ENCODE results near the gene COL4A1. TPM values are rescaled to one million over a fixed set of nuclear protein-coding genes. Genes with fewer than 3 reads are reported as not detected.

Gene COL4A1
- total RNA-seq, 3 donors from 2014 or later = 19.0 to 308 (median 61.9) TPM

DNA sequence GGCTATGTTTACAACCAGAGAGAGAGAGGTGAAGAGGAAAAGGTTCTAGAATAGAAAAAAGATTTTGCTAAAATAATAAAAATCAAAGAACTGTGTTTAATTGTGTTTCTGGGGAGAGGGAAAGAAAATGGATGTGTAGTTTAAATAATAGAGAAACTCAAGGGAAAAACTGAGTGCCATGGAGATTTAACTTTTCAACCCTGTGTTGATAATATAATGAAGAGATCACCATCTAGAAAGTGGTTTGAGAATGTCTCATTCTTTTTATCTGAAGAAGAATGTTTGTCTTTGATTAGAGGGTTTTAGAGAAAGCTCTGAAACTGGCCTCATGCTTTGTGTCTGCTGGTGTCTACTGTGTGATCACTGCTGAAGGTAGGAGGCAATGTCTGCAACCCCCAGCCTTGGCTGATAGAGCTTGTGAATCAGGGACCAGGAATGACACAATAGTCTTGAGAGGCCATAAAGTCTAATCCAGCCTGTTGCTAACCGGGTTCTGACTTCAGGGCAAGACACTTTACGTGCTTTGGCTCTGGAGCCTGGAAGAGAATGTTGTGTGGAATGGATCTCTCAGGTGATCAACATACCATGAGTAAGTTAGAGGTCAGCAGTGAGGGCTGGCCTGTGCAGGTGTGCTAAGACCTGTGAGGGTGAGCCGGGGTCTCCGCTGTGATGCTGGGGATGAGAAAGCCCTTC is 5.5 kb upstream of the COL4A1 start:
- intact Hi-C loops (cut with DNase I, micrococcal nuclease) = no loop called here
- Histone ChIP-seq H3K4me1 (ENCODE audit: low read depth) (peaks cover 10% of the 10 kb centered on the region), H3K4me3 (no peak overlapping the region), H3K9me3 (no peaks in the 10 kb centered on the region), H3K36me3 (ENCODE audit: low read depth) (no peaks in the 10 kb centered on the region)
- TF ChIP-seq, protein P1, sequence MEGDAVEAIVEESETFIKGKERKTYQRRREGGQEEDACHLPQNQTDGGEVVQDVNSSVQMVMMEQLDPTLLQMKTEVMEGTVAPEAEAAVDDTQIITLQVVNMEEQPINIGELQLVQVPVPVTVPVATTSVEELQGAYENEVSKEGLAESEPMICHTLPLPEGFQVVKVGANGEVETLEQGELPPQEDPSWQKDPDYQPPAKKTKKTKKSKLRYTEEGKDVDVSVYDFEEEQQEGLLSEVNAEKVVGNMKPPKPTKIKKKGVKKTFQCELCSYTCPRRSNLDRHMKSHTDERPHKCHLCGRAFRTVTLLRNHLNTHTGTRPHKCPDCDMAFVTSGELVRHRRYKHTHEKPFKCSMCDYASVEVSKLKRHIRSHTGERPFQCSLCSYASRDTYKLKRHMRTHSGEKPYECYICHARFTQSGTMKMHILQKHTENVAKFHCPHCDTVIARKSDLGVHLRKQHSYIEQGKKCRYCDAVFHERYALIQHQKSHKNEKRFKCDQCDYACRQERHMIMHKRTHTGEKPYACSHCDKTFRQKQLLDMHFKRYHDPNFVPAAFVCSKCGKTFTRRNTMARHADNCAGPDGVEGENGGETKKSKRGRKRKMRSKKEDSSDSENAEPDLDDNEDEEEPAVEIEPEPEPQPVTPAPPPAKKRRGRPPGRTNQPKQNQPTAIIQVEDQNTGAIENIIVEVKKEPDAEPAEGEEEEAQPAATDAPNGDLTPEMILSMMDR (IDR thresholded peaks at IDR 0.05) = no peak
- DNase-seq (no peak), ATAC-seq (no peak)

DNA sequence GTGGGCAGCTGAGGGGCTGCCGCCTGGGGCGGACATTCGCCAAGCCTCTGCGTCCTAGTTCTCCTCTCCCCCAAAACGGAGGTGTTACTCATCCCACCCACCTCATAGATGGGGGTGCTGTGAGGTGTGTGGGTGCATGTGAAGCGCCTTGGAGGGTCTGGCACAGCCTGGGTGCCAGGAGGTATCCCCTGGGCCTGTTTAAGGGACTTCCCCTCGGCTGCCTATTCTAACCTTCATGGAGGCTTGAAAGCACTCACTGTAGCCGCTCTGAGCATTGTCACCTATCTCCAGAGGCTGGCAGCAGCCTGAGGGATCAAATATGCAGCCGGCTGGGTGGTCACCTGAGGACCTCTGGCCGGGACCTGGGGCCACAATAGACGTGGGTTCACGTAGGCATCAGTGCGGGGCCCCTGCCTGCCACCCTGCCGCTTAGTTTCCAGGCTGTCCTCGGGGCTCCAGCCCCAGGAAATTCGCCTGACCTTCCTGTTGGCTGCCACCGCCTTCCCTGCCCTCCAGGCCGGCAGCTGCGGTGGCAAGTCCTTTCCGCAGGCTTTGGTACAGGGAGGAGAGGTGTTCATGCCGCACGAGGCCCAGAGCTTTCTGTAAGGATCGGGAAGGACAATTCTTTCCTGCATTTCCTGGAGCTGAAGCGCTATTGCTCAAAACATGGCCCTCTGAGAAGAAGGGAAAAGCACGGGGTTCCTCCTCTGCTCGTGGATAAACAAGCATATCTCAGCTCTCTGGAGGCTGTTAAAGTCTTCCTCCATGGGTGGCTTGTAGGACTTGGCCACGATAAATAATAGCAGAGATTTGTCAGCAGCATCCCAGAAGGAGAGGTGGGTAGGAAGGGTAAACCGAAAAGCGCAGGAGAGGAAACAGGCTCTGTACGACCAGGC is 4.7 kb upstream of the COL4A1 start:
- Histone ChIP-seq H3K9me3 (no peaks in the 10 kb centered on the region), H3K4me1 (ENCODE audit: low read depth) (peaks cover 10% of the 10 kb centered on the region), H3K4me3 (no peak overlapping the region), H3K36me3 (ENCODE audit: low read depth) (no peaks in the 10 kb centered on the region)
- TF ChIP-seq, protein P1 (IDR thresholded peaks at IDR 0.05) = no peak
- ATAC-seq (no peak), DNase-seq (no peak)
- intact Hi-C loops (cut with DNase I, micrococcal nuclease) = no loop called here

DNA sequence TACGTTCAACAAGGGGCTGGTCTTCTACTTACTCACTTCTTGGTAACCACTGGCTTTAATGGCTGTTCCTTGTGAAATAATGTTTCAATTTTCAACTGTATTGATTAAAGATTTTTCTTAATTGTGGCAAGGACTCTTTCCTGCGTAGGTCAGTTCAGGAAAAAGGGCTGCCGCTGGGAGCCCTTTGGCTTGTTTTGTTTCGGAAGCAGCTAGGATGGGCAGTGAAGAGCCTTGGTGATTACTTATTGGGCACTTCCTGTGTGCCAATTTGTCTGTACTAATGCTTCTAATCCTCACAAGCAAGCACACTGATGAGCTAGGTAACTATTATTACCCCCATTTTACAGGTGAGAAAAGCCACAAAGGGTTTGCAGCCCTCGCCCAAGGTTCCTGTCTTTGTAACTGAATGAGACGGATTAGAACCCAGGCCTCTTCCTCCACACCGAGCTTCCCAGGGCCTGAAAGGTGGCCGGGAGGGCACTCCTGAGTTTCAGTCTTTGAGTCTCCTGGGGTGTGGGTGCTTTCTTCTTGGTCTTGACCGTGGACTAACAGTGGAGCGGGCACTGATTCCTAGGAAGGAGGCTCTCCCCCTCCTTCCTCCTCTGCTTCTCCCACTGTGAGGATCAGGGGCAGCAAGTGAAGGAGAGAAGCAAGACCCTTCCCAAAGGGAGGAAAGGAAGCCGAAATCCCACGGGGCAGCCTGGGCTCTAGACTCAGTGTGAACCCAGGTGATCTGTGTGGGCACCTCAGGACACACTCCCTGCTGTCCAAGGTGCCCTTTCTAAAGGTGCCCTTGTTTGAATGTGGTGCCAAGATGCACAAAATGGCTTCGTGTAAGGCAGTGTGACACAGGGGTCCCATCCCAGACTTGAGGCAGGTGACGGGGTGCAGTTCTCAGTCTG is 3.8 kb upstream of the COL4A1 start:
- TF ChIP-seq, protein P1 (IDR thresholded peaks at IDR 0.05) = no peak
- intact Hi-C loops (cut with DNase I, micrococcal nuclease) = no loop called here
- Histone ChIP-seq H3K4me1 (ENCODE audit: low read depth) (peaks cover 10% of the 10 kb centered on the region), H3K4me3 (no peak overlapping the region), H3K9me3 (no peaks in the 10 kb centered on the region), H3K36me3 (ENCODE audit: low read depth) (no peaks in the 10 kb centered on the region)
- DNase-seq = no peak
- no peak for ATAC-seq

DNA sequence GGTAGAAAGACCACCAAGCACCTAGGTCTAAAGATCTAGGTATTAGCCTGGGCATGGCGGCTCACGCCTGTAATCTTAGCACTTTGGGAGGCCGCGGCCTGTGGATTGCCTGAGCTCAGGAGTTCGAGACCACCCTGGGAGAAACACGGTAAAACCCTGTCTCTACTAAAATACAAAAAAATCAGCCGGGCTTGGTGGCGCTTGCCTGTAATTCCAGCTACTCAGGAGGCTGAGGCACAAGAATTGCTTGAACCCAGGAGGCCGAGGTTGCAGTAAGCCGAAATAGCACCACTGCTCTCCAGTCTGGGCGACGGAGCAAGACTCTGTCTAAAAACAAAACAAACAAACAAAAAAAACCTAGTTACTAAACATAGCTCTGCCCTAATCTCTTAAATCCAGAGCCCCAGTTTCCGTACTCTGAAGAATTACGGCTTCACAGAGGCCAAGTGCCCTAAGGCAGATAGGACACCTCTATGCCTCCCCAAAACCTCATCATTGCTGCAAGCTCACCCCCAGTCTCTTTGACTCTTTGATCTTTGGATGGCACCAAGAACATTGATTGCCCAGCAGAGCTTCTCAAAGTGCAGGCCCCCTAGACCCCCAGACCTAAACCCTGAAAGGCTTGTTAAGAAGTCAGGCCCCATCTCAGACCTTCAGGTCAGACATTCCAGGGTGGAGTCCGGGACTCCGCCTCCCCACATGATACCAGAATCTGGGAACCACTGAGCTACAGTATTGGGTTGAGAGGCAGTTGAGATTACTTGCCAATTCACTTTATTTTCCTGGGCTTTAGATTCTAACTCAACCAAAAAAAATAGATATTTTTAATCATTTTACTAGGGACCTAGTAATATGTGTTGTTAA is 2.9 kb upstream of the COL4A1 start:
- DNase-seq (no peak), ATAC-seq (no peak)
- intact Hi-C loops (cut with DNase I, micrococcal nuclease) = no loop called here
- H3K36me3 ChIP-seq (ENCODE audit: low read depth) = no peaks in the 10 kb centered on the region
- H3K4me3 ChIP-seq = no peak overlapping the region
- no peaks in the 10 kb centered on the region for H3K9me3 ChIP-seq
- TF ChIP-seq, protein P1 (IDR thresholded peaks at IDR 0.05) = no peak
- H3K4me1 ChIP-seq (ENCODE audit: low read depth) = peaks cover 10% of the 10 kb centered on the region

Measured in mucosa of descending colon (tissue), 3 donors.